Lower lobe of right lung (tissue), 2 donors: Measurements from ENCODE around the gene ISM1. TPM values are rescaled to one million over a fixed set of nuclear protein-coding genes. Genes with fewer than 3 reads are reported as not detected.

Experiments used
- ATAC-seq, 2 donors: fragments of 200-7000 bp; cut with Tn5 transposase; one replicate each; pipeline ENCODE4 v1.9.1; 2020 to 2022; ENCODE audit warnings: mild to moderate bottlenecking in 2 of 2, moderate library complexity in 2 of 2
- DNase-seq: peaks from one replicate; pipeline ENCODE4 v3.0.0-alpha.2; 2020
- H3K27ac ChIP-seq: fragments of 200-600 bp; one replicate; pipeline ENCODE4 v1.8.0; 2022
- H3K27me3 ChIP-seq: fragments of 200-600 bp; one replicate; pipeline ENCODE4 v1.8.0; 2022; ENCODE audit warnings: low read depth
- H3K36me3 ChIP-seq: fragments of 200-600 bp; one replicate; pipeline ENCODE4 v1.8.0; 2022; ENCODE audit warnings: mild to moderate bottlenecking
- H3K4me1 ChIP-seq: fragments of 200-600 bp; one replicate; pipeline ENCODE4 v1.8.0; 2022
- H3K4me3 ChIP-seq: fragments of 200-600 bp; one replicate; pipeline ENCODE4 v1.8.0; 2022; ENCODE audit warnings: mild to moderate bottlenecking
- H3K9me3 ChIP-seq: fragments of 200-600 bp; one replicate; pipeline ENCODE4 v1.8.0; 2022
- intact Hi-C: fragments of 100-400 bp; cut with DNase I; formaldehyde crosslinking; loops from one replicate; pipeline ENCODE4 v1.11.0; 2022
- total RNA-seq: library from RNA; stranded (reverse); fragmentation: NEBNext Ultra II Directional; extraction: Animal tissue kit (Norgen Biotek cat#: 25700); gene quantifications from one replicate; pipeline ENCODE4 v1.2.1, GENCODE V29; 2021
- TF ChIP-seq, protein P1 (sequence below): fragments of 200-600 bp; IDR thresholded peaks from one replicate; pipeline ENCODE4 v1.8.0; 2022; ENCODE audit warnings: antibody characterized with exemption, mild to moderate bottlenecking
- donor health status: DM: no; HTN: yes; CAD: no; lungs with severe emphysema.

ISM1 gene
- total RNA-seq, 1 donor from 2014 or later: 8.4 TPM

DNA sequence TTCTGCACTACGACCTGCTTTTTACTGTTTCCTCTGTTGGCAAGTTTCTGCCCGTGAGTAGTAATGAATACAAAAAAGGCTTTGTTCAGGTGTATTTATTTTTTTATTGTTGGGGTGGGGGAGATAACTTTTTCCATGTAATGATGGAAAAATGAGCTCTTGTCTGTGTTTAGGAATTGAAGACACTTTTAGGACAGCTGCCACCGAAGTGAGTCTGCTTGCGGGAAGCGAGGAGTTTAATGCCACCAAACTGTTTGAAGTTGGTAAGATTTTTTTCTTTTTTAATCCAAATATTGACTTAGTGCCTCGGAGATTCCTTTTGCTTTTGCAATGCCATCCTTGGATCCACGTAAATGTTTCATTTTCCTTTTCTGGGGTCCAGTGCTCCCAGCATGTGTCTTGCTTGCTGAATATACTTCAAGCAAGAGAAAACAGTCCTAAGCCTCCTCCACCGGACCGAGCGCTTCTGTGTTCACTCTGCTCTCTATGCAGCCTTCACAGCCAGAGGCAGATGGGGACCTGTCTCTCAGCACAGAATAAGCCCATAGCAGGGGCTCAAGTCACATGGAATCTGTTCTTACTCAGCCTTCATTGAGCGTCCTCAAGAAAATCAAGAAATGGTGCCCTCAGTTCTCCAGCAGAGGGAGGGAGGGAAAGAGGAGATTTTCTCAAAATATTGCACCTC is 71.3 kb downstream of the ISM1 start:
- Histone ChIP-seq H3K4me1 (no peaks in the 10 kb centered on the region), H3K27me3 (no peaks in the 10 kb centered on the region), H3K36me3 (no peaks in the 10 kb centered on the region), H3K27ac (no peak overlapping the region), H3K4me3 (no peak overlapping the region), H3K9me3 (no peaks in the 10 kb centered on the region)
- DNase-seq (no peak), ATAC-seq (no peak)
- TF ChIP-seq, protein P1, sequence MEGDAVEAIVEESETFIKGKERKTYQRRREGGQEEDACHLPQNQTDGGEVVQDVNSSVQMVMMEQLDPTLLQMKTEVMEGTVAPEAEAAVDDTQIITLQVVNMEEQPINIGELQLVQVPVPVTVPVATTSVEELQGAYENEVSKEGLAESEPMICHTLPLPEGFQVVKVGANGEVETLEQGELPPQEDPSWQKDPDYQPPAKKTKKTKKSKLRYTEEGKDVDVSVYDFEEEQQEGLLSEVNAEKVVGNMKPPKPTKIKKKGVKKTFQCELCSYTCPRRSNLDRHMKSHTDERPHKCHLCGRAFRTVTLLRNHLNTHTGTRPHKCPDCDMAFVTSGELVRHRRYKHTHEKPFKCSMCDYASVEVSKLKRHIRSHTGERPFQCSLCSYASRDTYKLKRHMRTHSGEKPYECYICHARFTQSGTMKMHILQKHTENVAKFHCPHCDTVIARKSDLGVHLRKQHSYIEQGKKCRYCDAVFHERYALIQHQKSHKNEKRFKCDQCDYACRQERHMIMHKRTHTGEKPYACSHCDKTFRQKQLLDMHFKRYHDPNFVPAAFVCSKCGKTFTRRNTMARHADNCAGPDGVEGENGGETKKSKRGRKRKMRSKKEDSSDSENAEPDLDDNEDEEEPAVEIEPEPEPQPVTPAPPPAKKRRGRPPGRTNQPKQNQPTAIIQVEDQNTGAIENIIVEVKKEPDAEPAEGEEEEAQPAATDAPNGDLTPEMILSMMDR: no peak
- intact Hi-C loops: no loop called here

DNA sequence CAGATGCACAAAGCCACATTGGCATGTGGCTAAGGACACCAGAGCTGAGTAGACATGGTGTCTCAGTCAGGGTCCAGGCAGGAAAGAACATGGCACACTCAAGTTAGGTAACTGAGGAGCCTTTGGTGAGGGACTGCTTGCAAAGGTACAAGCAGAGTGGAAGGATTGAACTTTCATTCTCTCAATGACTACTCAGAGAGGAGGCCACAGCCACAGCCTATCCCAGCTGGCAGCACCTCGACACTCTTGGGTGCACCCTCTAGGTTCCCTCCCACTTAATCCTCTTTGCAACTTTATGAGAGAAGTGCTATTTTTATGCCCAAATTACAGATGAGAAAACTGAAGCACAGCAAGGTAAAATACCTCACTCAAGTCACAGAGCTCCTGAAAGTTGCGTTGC is 73.4 kb downstream of the ISM1 start:
- no peaks in the 10 kb centered on the region for H3K27me3 ChIP-seq
- H3K36me3 ChIP-seq: no peaks in the 10 kb centered on the region
- intact Hi-C loops: no loop called here
- TF ChIP-seq, protein P1: no peak
- H3K27ac ChIP-seq: no peak overlapping the region
- no peaks in the 10 kb centered on the region for H3K4me1 ChIP-seq
- ATAC-seq: no peak
- H3K9me3 ChIP-seq: no peaks in the 10 kb centered on the region
- no peak overlapping the region for H3K4me3 ChIP-seq
- DNase-seq: no peak

DNA sequence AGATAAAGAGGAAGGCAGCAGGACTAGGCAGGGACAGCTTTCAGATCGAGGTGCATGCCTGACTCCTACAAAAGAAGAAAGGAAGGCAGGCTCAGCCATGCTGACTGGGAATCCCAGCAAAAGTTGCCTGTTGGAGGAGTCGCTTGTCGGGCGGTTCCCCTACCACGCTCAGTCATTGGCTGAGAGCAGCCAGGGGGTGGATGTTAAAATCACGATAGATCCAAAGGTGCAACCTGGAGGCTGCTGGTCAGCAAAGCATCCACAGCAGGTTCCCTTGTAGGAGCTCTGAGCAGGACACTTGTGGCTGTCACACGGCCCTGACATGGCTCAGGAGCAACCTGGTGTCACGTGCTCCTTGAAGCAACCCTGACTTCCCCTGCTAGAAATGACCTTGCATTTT is 74.6 kb downstream of the ISM1 start:
- Histone ChIP-seq H3K36me3 (no peaks in the 10 kb centered on the region), H3K4me3 (no peak overlapping the region), H3K27me3 (no peaks in the 10 kb centered on the region), H3K27ac (no peak overlapping the region), H3K4me1 (no peaks in the 10 kb centered on the region), H3K9me3 (no peaks in the 10 kb centered on the region)
- intact Hi-C loops: no loop called here
- ATAC-seq (no peak), DNase-seq (no peak)
- TF ChIP-seq, protein P1: no peak

DNA sequence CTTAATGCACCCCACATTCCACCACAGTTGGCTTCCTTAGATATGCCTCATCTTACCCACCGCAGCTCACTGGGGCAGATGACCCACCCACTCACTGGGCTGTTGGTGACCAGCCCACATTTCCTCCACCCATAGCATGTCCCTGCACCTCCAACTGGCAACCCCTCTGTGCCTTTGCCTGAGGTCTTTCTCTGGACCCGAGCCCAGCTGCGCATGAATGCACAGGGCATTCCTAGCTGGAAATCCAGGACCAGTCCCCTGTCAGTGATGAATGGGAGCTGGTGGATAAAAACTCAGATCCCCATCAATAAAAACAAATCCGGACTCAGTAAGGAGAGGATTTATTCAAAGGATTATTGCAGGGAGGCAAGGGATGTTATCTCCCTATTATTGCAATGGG is 75.0 kb downstream of the ISM1 start:
- ATAC-seq (no peak), DNase-seq (no peak)
- Histone ChIP-seq H3K4me3 (no peak overlapping the region), H3K27me3 (no peaks in the 10 kb centered on the region), H3K36me3 (no peaks in the 10 kb centered on the region), H3K27ac (no peak overlapping the region), H3K9me3 (no peaks in the 10 kb centered on the region), H3K4me1 (no peaks in the 10 kb centered on the region)
- TF ChIP-seq, protein P1: no peak
- intact Hi-C loops: no loop called here

DNA sequence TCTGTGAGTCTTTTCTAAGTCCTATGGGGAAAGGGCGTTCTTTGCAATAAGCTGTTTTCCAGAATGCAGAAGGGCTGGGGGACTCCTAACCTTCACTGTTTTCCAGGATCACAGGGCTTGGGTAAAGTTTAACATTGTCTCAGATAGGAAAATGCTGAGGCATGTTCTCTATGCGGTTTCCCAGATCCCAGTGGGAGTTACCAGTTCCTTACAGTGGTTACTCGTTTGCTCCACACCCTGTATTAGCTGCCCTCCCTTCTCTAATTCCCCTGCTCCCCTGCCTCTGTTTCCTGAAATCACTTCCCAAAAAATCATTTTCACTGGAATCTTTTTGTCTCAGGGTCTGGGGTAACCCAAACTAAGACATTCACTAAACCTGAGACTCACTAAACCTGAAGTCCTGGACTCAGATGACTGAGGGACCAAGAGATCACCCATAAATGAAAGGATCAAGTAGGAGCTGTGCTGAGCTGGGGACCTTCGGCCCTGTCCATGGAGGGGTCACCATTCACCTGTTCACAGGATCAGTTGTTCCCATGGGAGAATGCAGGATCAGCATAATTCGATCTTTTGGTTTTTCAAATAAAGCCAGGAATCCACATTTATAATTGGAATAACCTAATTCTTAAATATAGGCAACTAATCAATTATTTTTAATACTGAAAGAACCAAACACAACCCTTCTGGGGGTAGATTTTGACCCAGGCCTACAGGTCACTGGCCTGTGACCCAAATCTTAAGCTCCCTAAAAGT is 76.2 kb downstream of the ISM1 start:
- no peak overlapping the region for H3K4me3 ChIP-seq
- H3K4me1 ChIP-seq: no peaks in the 10 kb centered on the region
- intact Hi-C loops: no loop called here
- no peak for ATAC-seq
- TF ChIP-seq, protein P1: no peak
- H3K27me3 ChIP-seq: no peaks in the 10 kb centered on the region
- no peaks in the 10 kb centered on the region for H3K36me3 ChIP-seq
- no peaks in the 10 kb centered on the region for H3K9me3 ChIP-seq
- no peak overlapping the region for H3K27ac ChIP-seq
- no peak for DNase-seq
